ENCODE results near the gene ATP1B1.
"Not testable (repeated sequence)": the region's sequence is repeated elsewhere in the genome, so short reads cannot be mapped to it uniquely, and the experiment has no call there.

Gene ATP1B1

GRCh38 chr1:169115891-169116585 lies 9.5 kb downstream of the ATP1B1 start:
- no peak for DNase-seq (ENCODE audit: low read depth, low spot score)

GRCh38 chr1:169117014-169117413 lies 10.5 kb downstream of the ATP1B1 start:
- no peak for DNase-seq (ENCODE audit: low read depth, low spot score)

GRCh38 chr1:169117599-169117998 lies 11.1 kb downstream of the ATP1B1 start:
- DNase-seq (ENCODE audit: low read depth, low spot score), result no peak

- DNase-seq (ENCODE audit: low read depth, low spot score), result no peak
Observed at GRCh38 chr1:169118227-169118626, 11.7 kb downstream of the ATP1B1 start.

- no peak for DNase-seq (ENCODE audit: low read depth, low spot score)
Observed at GRCh38 chr1:169119405-169119804, 12.9 kb downstream of the ATP1B1 start.

GRCh38 chr1:169120066-169120465 lies 13.6 kb downstream of the ATP1B1 start:
- no peak for DNase-seq (ENCODE audit: low read depth, low spot score)

- DNase-seq (ENCODE audit: low read depth, low spot score), result no peak
Observed at GRCh38 chr1:169121146-169121923, 14.8 kb downstream of the ATP1B1 start.

- DNase-seq (ENCODE audit: low read depth, low spot score), result no peak
Observed at GRCh38 chr1:169122976-169123375, 16.5 kb downstream of the ATP1B1 start.

GRCh38 chr1:169124459-169124858 lies 18.0 kb downstream of the ATP1B1 start:
- DNase-seq (ENCODE audit: low read depth, low spot score), result no peak

GRCh38 chr1:169125597-169125996 lies 19.1 kb downstream of the ATP1B1 start:
- not testable (repeated sequence) for DNase-seq (ENCODE audit: low read depth, low spot score)

GRCh38 chr1:169126335-169126734 lies 19.8 kb downstream of the ATP1B1 start:
- DNase-seq (ENCODE audit: low read depth, low spot score), result no peak

- DNase-seq (ENCODE audit: low read depth, low spot score), result no peak
Observed at GRCh38 chr1:169127305-169127704, 20.8 kb downstream of the ATP1B1 start.

- no peak for DNase-seq (ENCODE audit: low read depth, low spot score)
Observed at GRCh38 chr1:169128562-169128961, 22.1 kb downstream of the ATP1B1 start.

GRCh38 chr1:169129109-169129784 lies 22.8 kb downstream of the ATP1B1 start:
- no peak for DNase-seq (ENCODE audit: low read depth, low spot score)

- DNase-seq (ENCODE audit: low read depth, low spot score), result no peak
Observed at GRCh38 chr1:169130683-169131082, 24.2 kb downstream of the ATP1B1 start.

- no peak for DNase-seq (ENCODE audit: low read depth, low spot score)
Observed at GRCh38 chr1:169132512-169133227, 26.2 kb downstream of the ATP1B1 start.

GRCh38 chr1:169133228-169133576 lies 26.7 kb downstream of the ATP1B1 start:
- DNase-seq (ENCODE audit: low read depth, low spot score), result no peak

- no peak for DNase-seq (ENCODE audit: low read depth, low spot score)
Observed at GRCh38 chr1:169133801-169134502, 27.5 kb downstream of the ATP1B1 start.

- no peak for DNase-seq (ENCODE audit: low read depth, low spot score)
Observed at GRCh38 chr1:169137357-169137756, 30.9 kb downstream of the ATP1B1 start.

- DNase-seq (ENCODE audit: low read depth, low spot score), result no peak
Observed at GRCh38 chr1:169138866-169139670, 32.6 kb downstream of the ATP1B1 start.

- no peak for DNase-seq (ENCODE audit: low read depth, low spot score)
Observed at GRCh38 chr1:169141356-169141755, 34.9 kb downstream of the ATP1B1 start.

All from activated naive CD8-positive, alpha-beta T cell treated with anti-CD3 and anti-CD28 coated beads, Interleukin-2, amount 50 U/mL, for 16 hours (primary cell).